Measurements from ENCODE around the gene MGRN1. TPM values are rescaled to one million over a fixed set of nuclear protein-coding genes. Genes with fewer than 3 reads are reported as not detected.

The MGRN1 gene
- total RNA-seq, 2 donors from 2014 or later, result 35.6 to 47.4 TPM

- Histone ChIP-seq H3K27ac (no peak overlapping the region), H3K4me1 (peaks cover 0 to 12% of the 10 kb centered on the region in 2 donors), H3K36me3 (peaks cover 48% of the 10 kb centered on the region)
Observed at GRCh38 chr16:4688674-4689045, 64.0 kb downstream of the MGRN1 start.

GRCh38 chr16:4689091-4689671, 64.6 kb downstream of the MGRN1 start:
- peaks cover 43% of the 10 kb centered on the region for H3K36me3 ChIP-seq
- H3K4me3 ChIP-seq, result no peak overlapping the region
- DNase-seq (ENCODE audit: low spot score), result no peak
- H3K27ac ChIP-seq, result no peak overlapping the region
- peaks cover 0 to 14% of the 10 kb centered on the region in 2 donors for H3K4me1 ChIP-seq
- H3K27me3 ChIP-seq, result no peaks in the 10 kb centered on the region
- TF ChIP-seq CTCF (IDR thresholded peaks at IDR 0.05), result no peak
- no peaks in the 10 kb centered on the region for H3K9me3 ChIP-seq

More at GRCh38 chr16:4688674-4689045, 64.0 kb downstream of the MGRN1 start:
- H3K4me3 ChIP-seq, result no peak overlapping the region
- DNase-seq (ENCODE audit: low spot score), result no peak
- TF ChIP-seq CTCF (IDR thresholded peaks at IDR 0.05), result no peak
- H3K9me3 ChIP-seq, result no peaks in the 10 kb centered on the region
- no peaks in the 10 kb centered on the region for H3K27me3 ChIP-seq

- Histone ChIP-seq H3K4me3 (no peak overlapping the region), H3K4me1 (peaks cover 0 to 23% of the 10 kb centered on the region in 2 donors), H3K27ac (no peak overlapping the region), H3K36me3 (peaks cover 36% of the 10 kb centered on the region), H3K9me3 (no peaks in the 10 kb centered on the region), H3K27me3 (no peaks in the 10 kb centered on the region)
- no peak for TF ChIP-seq CTCF (IDR thresholded peaks at IDR 0.05)
- no peak for DNase-seq (ENCODE audit: low spot score)
Observed at GRCh38 chr16:4689864-4690704, 65.5 kb downstream of the MGRN1 start.

GRCh38 chr16:4690946-4691665, 66.5 kb downstream of the MGRN1 start:
- Histone ChIP-seq H3K4me1 (peaks cover 0 to 33% of the 10 kb centered on the region in 2 donors), H3K4me3 (no peak overlapping the region), H3K9me3 (no peaks in the 10 kb centered on the region), H3K36me3 (peaks cover 31% of the 10 kb centered on the region), H3K27ac (no peak overlapping the region), H3K27me3 (no peaks in the 10 kb centered on the region)
- DNase-seq (ENCODE audit: low spot score), result no peak
- no peak for TF ChIP-seq CTCF (IDR thresholded peaks at IDR 0.05)

- Histone ChIP-seq H3K36me3 (peaks cover 28% of the 10 kb centered on the region), H3K27ac (no peak overlapping the region), H3K27me3 (no peaks in the 10 kb centered on the region), H3K4me3 (no peak overlapping the region), H3K4me1 (peaks cover 0 to 41% of the 10 kb centered on the region in 2 donors), H3K9me3 (no peaks in the 10 kb centered on the region)
- TF ChIP-seq CTCF (IDR thresholded peaks at IDR 0.05), result no peak
- no peak for DNase-seq (ENCODE audit: low spot score)
Observed at GRCh38 chr16:4691666-4692412, 67.2 kb downstream of the MGRN1 start.

Data from right atrium auricular region (tissue), 2 donors.